ENCODE results near the gene SLC11A2.

GRCh38 chr12:50949801-50950302 lies 76.3 kb downstream of the SLC11A2 start:
- TF ChIP-seq BRCA1 (CRISPR knock-in tag; IDR thresholded peaks at IDR 0.05) = no peak
- no peak for TF ChIP-seq MEIS1 (CRISPR knock-in tag; IDR thresholded peaks at IDR 0.05; ENCODE audit: borderline replicate concordance)
- no peak for TF ChIP-seq POLR2A (IDR thresholded peaks at IDR 0.05; ENCODE audit: insufficient read depth in 1 of 2, low read depth in 2 of 2, low read length in 2 of 2)
- TF ChIP-seq CTCF (CRISPR knock-in tag; IDR thresholded peaks at IDR 0.05) = no peak
- no peak for TF ChIP-seq KDM3A (CRISPR knock-in tag; IDR thresholded peaks at IDR 0.05; ENCODE audit: low read depth)
- TF ChIP-seq ZNF362 (CRISPR knock-in tag; IDR thresholded peaks at IDR 0.05; ENCODE audit: borderline replicate concordance) = no peak

Measured in HepG2 (cell line).